HG02973 (cell line): ENCODE results near the gene RGS4.
A peak's percentile ranks its signal among the peaks of the same experiment; 100 is the strongest.
"Not testable (repeated sequence)": the region's sequence is repeated elsewhere in the genome, so short reads cannot be mapped to it uniquely, and the experiment has no call there.

Experiments
- ATAC-seq: cut with Tn5 transposase; IDR thresholded peaks from one replicate; pipeline ENCODE4 v1.9.1; 2021; ENCODE audit warnings: moderate library complexity; ENCODE audit not compliant: unreplicated experiment

The RGS4 gene

DNA sequence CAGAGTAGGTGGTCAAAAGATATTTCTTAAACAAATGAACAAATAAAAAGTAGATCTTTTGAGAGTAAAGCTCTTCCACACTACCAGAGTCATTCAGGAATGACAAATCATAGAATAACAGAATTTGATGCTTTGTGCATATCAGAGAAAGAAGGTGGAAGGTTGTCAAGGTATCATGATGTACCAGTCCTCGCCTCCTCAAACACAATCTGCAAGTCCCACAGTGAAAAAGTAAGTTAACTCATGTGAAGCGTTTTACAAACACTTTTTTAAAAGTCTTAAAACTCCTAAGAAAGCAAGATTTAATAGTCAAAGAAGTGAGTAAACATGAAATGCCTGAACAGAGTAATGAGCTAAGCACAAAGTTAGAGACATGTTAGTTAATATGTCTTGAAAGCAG, 2.5 kb upstream of the RGS4 start:
- ATAC-seq = no peak

DNA sequence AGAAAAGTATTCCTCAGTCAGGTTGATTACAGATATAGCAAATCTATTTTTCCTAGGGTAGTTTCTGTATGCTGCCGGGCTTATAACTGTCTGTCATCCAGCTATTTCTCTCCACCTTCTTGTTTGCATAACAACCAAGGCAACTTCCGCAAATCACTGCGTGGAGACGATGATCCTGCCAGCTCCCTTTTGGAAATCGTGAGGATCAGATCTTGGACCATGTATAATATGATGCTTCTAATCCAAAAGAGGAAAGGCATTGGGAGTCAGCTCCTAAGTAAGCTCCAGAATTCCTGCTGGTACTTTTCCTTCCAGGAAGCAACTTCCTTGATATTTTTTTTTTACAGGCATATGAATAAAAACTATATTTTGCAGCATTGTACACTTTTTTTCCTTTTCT, 445 bp upstream of the RGS4 start:
- ATAC-seq = no peak

DNA sequence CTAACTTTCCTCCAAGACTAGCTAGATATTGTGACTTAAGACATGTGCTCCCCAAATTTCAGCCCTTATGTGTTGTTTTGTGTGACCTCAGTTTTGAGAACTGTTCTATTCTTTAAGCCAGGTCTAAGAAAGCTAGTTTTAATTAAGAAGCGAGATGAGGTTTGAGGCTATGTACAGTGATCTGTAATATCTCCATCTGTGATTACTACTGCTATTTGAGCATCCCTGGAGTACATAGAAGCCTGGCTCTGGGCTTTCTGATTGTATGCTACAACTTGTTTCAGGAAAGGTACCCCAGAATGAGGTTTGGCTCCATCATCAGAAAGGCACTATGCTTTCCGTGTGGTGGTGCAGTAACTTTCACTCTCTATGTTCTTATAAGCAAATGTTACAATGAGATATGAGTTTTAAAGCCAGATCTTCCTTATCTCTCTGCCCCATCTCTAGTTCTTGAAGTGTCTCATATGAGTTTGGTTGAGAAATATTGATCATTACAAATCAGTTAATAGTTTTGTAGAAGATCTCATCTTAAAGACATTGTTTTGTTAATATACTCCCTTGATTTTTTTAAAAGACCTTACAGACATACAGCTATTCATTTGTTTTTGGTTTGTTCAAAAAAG, 605 bp downstream of the RGS4 start:
- no peak for ATAC-seq

DNA sequence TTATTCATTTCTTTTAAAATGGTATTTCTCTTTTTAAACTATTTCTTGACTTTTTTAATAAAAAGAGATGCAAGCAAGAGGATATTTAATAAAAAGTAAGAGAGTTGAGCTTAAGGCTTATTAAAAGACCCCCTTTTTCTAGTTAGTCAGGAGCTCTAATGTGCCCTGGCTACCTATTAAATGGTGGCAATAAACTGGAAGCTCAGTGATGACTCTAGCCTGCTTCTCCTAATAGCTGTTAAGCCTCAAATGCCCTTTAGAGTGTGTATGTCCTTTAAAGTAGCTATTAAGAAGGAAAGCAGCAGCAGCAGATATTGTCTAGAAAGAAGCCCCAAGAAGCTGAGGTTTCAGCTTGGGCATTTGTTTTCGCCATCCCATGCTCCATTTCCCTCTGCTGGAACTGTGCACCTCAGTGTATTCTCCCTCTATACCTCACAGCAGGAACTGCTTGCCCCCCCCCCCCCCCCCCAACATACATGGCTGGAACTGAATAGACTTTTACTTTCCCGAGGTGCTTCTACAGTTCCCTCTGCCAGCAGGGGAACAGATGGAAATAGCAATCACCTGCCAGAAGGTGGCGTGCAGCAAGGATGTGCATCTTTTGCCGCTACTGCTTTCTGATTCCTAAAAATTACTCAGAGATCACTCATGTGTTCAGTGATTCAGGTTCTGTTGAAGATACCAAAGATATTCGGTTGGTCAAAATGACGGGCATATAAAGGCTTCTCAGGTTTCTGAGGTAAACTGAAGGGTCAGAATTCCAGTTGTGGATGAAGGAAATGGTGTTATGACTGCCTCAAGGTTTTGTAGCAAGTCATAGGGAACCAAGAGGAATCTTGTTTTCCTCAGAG, 2.5 kb downstream of the RGS4 start:
- peak; percentile 78 for ATAC-seq

DNA sequence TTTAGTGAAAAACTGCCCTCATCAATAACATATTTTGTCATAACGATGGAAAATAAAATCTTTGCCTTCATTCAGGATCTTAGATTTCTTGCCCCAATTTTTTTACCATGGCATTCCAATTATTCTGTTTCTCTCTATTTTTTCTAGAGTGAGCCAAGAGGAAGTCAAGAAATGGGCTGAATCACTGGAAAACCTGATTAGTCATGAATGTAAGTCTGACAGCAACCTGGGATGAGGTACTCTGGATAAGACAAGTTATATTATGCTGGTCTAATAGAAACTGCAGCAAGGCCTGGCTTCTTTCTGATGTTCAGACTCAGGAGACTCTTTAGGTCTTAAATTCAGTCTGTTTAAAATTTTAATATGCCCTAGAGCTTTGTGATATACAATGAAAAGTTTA, 3.5 kb downstream of the RGS4 start:
- no peak for ATAC-seq

DNA sequence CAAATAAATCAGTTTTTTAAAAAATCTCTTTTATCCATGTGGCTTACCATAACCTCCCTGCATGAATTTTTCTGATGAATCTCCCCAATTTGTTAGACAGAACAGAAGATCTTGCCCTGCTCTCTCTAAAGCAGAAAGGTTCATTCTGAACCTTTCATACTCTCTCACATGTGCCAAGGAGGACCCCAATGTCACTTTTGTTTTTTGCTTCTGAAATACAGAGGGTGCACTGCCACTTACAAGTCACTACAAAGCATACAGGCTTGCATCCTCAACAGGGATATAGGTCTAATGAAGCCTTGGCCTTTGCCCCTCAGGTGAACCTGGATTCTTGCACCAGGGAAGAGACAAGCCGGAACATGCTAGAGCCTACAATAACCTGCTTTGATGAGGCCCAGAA, 4.8 kb downstream of the RGS4 start:
- no peak for ATAC-seq

DNA sequence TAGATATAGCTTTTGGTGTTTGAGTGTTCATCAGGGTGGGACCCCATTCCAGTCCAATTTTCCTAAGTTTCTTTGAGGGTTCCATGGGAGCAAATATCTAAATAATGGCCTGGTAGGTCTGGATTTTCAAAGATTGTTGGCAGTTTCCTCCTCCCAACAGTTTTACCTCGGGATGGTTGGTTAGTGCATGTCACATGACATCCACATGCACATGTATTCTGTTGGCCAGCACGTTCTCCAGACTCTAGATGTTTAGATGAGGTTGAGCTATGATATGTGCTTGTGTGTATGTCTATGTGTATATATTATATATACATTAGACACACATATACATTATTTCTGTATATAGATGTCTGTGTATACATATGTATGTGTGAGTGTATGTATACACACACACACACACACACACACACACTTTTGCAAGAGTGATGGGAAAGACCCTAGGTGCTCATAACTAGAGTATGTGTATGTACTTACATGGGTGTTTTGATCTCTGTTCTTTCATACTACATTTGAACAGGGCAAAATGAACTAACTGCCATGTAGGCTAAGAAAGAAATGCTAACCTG, 5.6 kb downstream of the RGS4 start:
- ATAC-seq = no peak

DNA sequence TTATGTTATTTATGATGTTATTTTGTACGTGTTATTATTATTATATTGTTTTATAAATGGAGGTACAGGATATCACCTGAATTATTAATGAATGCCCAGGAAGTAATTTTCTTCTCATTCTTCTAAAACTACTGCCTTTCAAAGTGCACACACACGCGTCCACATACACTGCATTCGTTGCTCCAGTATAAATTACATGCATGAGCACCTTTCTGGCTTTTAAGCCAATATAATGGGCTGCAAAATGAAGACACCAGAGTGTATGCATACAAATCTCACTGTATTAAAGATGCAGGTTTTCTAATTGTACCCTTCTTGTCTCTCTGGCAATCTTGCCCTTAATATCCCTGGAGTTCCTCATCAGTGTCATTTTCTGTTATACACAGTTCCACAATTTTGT, 6.9 kb downstream of the RGS4 start:
- no peak for ATAC-seq

DNA sequence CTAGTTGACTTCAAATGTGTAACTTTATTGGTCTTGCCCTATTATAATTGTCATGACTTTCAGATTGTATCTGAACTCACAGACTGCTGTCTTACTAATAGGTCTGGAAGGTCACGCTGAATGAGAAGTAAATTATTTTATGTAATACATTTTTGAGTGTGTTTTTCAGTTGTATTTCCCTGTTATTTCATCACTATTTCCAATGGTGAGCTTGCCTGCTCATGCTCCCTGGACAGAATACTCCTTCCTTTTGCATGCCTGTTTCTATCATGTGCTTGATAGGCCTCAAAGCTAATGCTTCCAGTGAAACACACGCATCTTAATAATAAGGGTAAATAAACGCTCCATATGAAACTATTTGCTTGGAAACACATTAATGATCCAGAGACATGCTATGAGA, 7.3 kb downstream of the RGS4 start:
- ATAC-seq = no peak

DNA sequence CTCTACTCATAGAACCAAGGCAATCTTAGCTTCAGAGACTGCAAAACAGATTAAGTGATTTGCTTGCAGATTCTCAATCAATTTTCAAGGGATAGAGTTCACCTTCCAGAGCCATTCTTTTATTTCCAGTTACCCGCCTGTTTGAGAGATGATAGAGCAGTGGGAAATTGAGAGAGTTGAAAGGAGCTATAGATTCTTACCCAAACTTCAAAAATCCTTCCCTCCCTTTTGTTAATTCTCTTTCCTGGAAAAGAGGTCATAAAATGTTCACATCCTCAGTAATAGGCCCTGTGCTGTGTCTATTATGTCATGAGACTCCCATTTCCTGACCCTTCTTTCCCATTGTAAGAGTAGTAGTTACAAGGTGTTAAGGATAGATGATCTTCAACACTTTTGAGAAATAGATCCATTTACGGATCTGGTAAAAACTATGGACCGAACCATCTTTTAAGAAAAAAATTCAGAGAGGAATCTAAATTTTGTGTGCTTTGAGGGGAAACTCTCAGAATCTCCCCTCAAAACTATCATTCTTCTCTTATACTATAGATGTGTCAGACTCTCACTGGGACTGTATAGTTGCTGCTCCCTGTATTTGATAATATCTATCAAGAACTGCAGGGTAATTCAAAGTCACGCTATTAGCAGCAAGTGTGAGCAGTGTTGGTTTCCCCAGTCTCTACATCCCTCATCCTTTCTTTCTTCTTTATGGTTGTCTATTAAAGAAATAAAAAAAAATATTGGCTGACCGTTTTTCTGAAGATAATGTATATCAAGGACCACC, 8.0 kb downstream of the RGS4 start:
- ATAC-seq = no peak

DNA sequence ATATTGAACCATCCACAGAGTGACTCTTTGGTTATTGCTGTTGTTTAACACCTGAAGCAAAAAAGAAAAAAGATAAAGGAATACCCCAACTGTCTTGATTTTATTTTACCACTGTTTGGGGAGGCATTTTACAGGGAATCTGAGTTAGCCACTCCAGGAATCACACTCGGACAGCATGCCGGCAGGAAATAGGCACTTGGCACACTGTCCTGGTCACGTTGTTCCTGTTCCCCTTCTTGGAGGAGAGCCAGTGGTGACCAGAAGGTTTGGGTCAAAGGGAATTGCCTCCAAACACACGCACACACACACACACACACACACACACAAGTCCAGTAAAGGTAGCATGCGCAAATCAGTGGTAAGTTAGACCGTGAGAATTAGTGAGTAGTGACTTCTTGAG, 13.8 kb downstream of the RGS4 start:
- ATAC-seq = no peak

DNA sequence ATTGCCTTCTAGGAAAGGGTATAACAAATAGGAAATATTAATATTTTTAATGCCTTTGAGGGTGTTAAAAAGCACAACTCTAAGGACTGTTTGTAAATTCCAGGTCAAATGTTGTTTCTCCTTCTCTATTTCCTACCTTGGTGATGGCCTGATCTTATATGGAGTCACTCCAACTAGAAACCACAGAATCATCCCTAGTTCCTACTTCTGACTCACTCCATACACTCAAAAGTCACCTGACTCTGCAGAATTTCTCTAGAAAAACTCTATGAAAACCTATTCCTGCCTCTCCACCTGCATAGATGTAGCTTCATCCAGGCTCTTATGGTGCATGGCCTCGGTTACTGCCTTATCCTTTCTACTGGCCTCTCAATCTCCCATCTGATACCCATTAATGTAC, 14.5 kb downstream of the RGS4 start:
- no peak for ATAC-seq

DNA sequence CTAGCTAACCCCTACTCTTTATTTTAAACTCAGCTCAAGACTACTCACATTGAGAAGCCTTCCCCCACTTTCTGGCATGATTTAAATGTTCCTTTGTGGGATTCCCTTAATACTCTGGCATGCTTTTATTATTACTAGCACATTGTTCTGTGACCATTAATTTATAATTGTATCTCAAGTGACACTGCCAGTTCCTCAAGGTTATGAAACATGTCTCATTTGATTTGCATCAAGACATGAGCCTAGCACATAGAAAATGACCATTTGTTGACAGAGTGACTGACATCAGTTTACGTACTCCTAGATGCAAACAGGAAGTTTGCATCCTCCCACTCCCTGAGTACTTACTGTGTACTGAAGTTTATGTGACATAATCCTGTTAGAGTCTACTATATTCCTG, 15.2 kb downstream of the RGS4 start:
- no peak for ATAC-seq

DNA sequence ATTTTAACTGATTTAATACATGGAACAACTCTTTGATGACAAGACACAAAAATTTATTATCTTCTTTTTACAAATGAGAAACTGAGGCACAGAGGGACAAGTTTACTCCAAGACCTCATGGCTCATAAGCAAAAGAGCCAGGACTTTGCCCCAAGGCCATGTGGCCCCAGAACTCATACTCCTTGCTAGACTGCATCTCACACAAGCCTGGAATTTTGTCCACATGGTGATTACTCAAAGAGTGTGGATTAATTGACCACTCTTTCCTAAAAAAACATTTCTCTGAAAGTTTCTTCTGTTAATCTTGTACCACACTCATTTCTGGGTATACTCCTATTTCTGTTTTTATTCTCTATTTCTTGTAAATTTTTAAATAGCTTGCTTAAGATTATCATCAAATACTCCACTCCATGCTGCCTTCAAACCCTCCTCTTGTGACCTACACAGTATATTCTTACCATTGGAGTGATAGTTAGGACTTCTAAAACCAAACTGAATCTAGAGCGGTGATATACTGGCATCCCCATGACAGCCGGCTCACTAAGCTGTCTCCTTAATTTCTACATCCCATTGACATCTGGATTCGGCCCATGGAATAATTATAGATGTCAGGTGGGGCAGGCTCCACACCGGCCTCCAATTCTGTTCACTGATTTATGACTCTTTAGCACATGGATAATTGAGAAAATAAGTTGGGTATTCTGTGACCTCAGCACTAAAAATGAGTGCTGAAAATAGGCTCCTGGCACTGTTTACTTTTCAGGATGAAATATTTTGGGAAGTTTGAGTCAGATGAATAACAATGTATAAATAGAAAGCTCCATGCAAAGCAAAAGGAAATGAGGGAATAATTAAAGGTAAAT, 16.1 kb downstream of the RGS4 start:
- ATAC-seq = no peak

DNA sequence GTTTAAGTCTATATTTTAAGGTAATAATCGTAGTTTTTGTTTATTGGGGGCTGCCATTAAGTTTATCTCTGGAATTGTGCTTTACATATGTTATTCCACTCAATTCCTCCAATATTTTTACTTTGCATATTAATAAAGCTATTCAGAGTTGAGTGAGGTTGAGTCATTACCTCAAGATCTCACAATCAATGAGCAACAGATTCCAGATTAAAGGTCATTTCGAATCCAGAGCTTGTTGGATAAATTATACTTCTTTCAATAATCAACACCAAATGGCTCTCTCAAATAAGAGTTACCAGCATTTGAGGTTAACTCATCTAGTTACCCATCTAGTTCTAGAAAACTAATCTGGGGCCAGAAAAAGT, 16.7 kb downstream of the RGS4 start:
- ATAC-seq = no peak

DNA sequence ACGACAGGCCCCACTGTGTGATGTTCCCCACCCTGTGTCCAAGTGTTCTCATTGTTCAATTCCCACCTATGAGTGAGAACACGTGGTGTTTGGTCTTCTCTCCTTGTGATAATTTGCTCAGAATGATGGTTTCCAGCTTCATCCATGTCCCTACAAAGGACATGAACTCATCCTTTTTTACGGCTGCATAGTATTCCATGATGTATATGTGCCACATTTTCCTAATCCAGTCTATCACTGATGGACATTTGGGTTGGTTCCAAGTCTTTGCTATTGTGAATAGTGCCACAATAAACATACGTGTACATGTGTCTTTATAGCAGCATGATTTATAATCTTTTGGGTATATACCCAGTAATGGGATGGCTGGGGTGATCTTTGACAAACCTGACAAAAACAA, 20.0 kb downstream of the RGS4 start:
- not testable (repeated sequence) for ATAC-seq

DNA sequence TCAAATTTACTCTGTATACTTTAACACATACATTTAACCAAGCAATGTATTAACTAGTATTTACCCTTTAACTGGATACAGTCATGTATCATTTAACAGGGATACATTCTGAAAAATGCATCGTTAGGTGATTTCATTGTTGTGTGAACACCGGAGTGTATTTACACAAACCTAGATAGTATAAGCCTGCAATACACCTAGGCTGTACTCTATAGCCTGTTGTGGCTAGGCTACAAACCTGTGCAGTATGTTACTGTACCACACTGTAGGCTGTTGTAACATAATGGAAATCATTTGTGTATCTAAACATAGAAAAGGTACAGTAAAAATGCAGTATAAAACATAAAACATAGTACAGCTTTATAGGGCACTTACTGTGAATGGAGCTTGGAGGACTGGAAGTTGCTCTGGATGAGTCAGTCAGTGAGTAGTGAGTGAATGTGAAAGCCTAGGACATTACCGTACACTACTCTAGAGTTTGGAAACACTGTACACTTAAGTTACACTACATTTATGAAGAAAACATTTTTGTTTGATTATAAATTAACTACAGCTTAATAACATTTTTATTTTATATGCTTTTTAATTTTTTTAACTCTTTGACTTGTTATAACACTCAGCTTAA, 21.3 kb downstream of the RGS4 start:
- ATAC-seq = no peak

DNA sequence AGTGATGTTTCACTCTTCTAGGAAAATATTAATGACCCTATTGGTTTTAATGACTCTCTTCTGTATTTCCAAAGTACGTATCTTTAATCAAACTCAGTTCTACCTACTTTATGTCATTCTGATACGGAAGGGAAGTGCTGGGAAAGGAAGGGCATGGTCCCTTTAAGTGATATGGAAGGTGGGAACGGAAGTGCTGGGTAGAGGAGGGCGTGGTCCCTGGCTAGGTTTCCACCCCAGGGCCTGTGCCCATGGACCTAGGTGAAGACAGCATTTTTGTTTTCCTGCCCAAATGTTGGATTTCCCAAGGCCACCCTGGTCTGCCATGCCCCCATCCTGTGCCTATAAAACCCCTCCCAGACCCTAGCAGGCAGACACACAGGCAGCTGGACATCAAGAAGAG, 24.0 kb downstream of the RGS4 start:
- ATAC-seq = no peak

DNA sequence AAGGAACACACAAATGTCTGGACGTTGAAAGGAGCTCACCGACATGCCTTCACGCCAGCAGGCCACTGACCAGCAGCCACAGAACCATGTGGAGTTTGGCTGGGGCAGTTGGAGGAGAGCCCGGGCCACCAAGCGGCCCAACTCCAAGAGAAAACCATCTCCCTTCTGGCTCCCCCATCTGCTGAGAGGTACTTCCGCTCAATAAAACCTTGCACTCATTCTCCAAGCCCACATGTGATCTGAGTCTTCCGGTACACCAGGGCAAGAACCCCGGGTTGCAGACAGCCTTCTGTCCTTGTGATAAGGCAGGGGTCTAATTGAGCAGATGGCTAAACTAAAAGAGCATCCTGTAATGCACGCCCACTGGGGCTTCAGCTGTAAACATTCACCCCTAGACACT, 24.4 kb downstream of the RGS4 start:
- ATAC-seq = no peak

DNA sequence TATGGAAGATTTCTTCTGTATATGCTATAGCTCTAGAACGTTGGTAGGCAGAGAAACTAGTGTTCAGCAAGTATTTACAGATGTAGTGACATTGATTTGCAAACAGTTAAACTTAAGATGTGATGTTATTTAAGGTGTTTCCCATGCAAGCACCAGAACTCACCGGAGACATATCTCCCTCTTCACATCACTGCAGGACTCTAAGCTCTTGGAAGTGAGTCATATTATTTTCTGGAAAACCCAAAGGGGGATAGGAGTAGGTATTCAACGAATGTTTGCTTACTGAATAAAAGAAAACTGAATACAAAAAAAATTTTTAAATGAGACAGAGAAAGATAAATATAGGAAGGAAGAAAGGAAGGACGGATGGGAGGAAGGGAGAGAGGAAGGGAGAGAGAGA, 25.0 kb downstream of the RGS4 start:
- no peak for ATAC-seq
